Endothelial cell (in vitro differentiated cells): ENCODE measurements around the gene KIF17. TPM values are rescaled to one million over a fixed set of nuclear protein-coding genes. Genes with fewer than 3 reads are reported as not detected.
A peak's percentile ranks its signal among the peaks of the same experiment; 100 is the strongest.

Experiments
- DNase-seq: peaks from one replicate; pipeline ENCODE4 v3.0.0; 2021; ENCODE audit warnings: low spot score
- H3K27ac Mint-ChIP-seq: one replicate; pipeline ENCODE4 v1.8.0; 2021; ENCODE audit warnings: mixed read lengths, inconsistent platforms; ENCODE audit not compliant: unreplicated experiment
- H3K27me3 Mint-ChIP-seq: one replicate; pipeline ENCODE4 v1.8.0; 2021; ENCODE audit warnings: mild to moderate bottlenecking, moderate library complexity, mixed read lengths, inconsistent platforms; ENCODE audit not compliant: unreplicated experiment
- H3K36me3 Mint-ChIP-seq: one replicate; pipeline ENCODE4 v1.8.0; 2021; ENCODE audit warnings: mild to moderate bottlenecking, low read depth, mixed read lengths, inconsistent platforms; ENCODE audit not compliant: unreplicated experiment
- H3K4me1 Mint-ChIP-seq: one replicate; pipeline ENCODE4 v1.8.0; 2021; ENCODE audit warnings: mild to moderate bottlenecking, mixed read lengths, inconsistent platforms; ENCODE audit not compliant: unreplicated experiment
- H3K4me3 Mint-ChIP-seq: one replicate; pipeline ENCODE4 v1.8.0; 2021; ENCODE audit warnings: mild to moderate bottlenecking, mixed read lengths, inconsistent platforms; ENCODE audit not compliant: unreplicated experiment
- H3K9me3 Mint-ChIP-seq: one replicate; pipeline ENCODE4 v1.8.0; 2021; ENCODE audit warnings: mixed read lengths, inconsistent platforms; ENCODE audit not compliant: unreplicated experiment
- CTCF ChIP-seq: fragments of 200-600 bp; sonication (generic); IDR thresholded peaks from one replicate; pipeline ENCODE4 v1.5.0; 2021; ENCODE audit warnings: antibody characterized with exemption; ENCODE audit not compliant: unreplicated experiment
- total RNA-seq: library from RNA; stranded (reverse); fragmentation: NEBNext Ultra II Directional; extraction: Animal tissue kit (Norgen Biotek cat#: 25700); gene quantifications from one replicate; pipeline ENCODE4 v1.2.1, GENCODE V29; 2021; ENCODE audit not compliant: unreplicated experiment

Gene KIF17
- total RNA-seq, 1 donor from 2014 or later: 1.8 TPM

- DNase-seq: peak; percentile 94
- Mint-ChIP-seq H3K27me3 (peaks cover 9% of the 10 kb centered on the region), H3K4me1 (peaks cover 4% of the 10 kb centered on the region), H3K36me3 (no peaks in the 10 kb centered on the region), H3K9me3 (no peaks in the 10 kb centered on the region), H3K27ac (peak overlapping the region; percentile 9), H3K4me3 (peak overlapping the region; percentile 79)
- peak; percentile 97 for TF ChIP-seq CTCF
These were observed 21.1 kb downstream of the KIF17 start for GRCh38 chr1:20696397-20697333.

GRCh38 chr1:20695515-20695914 is 22.3 kb downstream of the KIF17 start:
- no peaks in the 10 kb centered on the region for H3K36me3 Mint-ChIP-seq
- no peak overlapping the region for H3K4me3 Mint-ChIP-seq
- H3K27me3 Mint-ChIP-seq: peaks cover 8% of the 10 kb centered on the region
- H3K4me1 Mint-ChIP-seq: peaks cover 4% of the 10 kb centered on the region
- no peak overlapping the region for H3K27ac Mint-ChIP-seq
- TF ChIP-seq CTCF: no peak
- H3K9me3 Mint-ChIP-seq: no peaks in the 10 kb centered on the region
- DNase-seq: no peak

GRCh38 chr1:20693623-20694022 is 24.2 kb downstream of the KIF17 start:
- Mint-ChIP-seq H3K27me3 (peaks cover 4% of the 10 kb centered on the region), H3K36me3 (no peaks in the 10 kb centered on the region), H3K4me3 (no peak overlapping the region), H3K9me3 (no peaks in the 10 kb centered on the region), H3K4me1 (peaks cover 4% of the 10 kb centered on the region), H3K27ac (no peak overlapping the region)
- TF ChIP-seq CTCF: no peak
- DNase-seq: no peak

GRCh38 chr1:20691872-20692271 is 25.9 kb downstream of the KIF17 start:
- Mint-ChIP-seq H3K4me3 (no peak overlapping the region), H3K27ac (no peak overlapping the region), H3K4me1 (peaks cover 4% of the 10 kb centered on the region), H3K9me3 (no peaks in the 10 kb centered on the region), H3K36me3 (no peaks in the 10 kb centered on the region), H3K27me3 (peaks cover 7% of the 10 kb centered on the region)
- no peak for TF ChIP-seq CTCF
- no peak for DNase-seq

GRCh38 chr1:20689645-20690056 is 28.2 kb downstream of the KIF17 start:
- Mint-ChIP-seq H3K36me3 (peaks cover 9% of the 10 kb centered on the region), H3K27me3 (peaks cover 9% of the 10 kb centered on the region), H3K9me3 (no peaks in the 10 kb centered on the region), H3K4me1 (peaks cover 11% of the 10 kb centered on the region), H3K4me3 (no peak overlapping the region), H3K27ac (no peak overlapping the region)
- no peak for DNase-seq
- TF ChIP-seq CTCF: no peak
